Kidney epithelial cell (primary cell): ENCODE results near the gene HINT2. TPM values are rescaled to one million over a fixed set of nuclear protein-coding genes. Genes with fewer than 3 reads are reported as not detected.

Experiments
- DNase-seq: peaks from one replicate; pipeline ENCODE4 v3.0.0-alpha.2; 2010; ENCODE audit warnings: low read depth
- H3K27me3 ChIP-seq: 2 replicates; pipeline ENCODE4 v1.6.0; 2011; ENCODE audit warnings: low read length; ENCODE audit not compliant: control insufficient read depth, insufficient read depth
- H3K36me3 ChIP-seq: 2 replicates; pipeline ENCODE4 v1.5.1; 2011; ENCODE audit warnings: low read length; ENCODE audit not compliant: control insufficient read depth, insufficient read depth
- H3K4me3 ChIP-seq: 2 replicates; pipeline ENCODE4 v1.5.1; 2011; ENCODE audit warnings: low read depth, mild to moderate bottlenecking, control low read depth, low read length
- total RNA-seq: library from RNA; depleted of rRNA; stranded (reverse); fragments of >200 nt; gene quantifications from 2 replicates; pipeline ENCODE4 v1.2.3, GENCODE V29; 2015
- TF ChIP-seq, protein P1 (sequence below): IDR thresholded peaks from 2 replicates; pipeline ENCODE4 v1.5.1; 2011; ENCODE audit warnings: mild to moderate bottlenecking, moderate library complexity, low read length, control low read depth, inconsistent platforms; ENCODE audit not compliant: insufficient read depth, poor library complexity, severe bottlenecking

HINT2 gene
- total RNA-seq, 1 donor from 2014 or later: 54.9 TPM

DNA sequence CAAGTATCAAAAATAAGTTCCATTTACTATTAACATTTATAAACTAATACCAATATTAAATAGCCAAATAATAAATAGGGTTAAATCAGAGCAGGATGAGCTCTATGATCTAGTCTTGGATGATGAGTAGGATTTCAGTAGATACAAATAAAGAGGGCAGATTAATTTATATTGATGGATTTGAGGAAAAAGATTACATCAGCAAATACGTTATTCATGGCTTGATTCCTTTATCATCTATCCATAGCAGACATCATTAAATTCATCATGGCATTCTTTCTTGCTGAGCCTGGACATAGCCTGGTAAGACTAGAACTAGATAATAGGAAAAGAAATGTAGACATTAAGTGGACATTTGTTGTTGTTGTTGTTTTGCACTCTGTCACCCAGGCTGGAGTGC is 47.4 kb downstream of the HINT2 start:
- Histone ChIP-seq H3K36me3 (no peaks in the 10 kb centered on the region), H3K4me3 (no peak overlapping the region), H3K27me3 (no peaks in the 10 kb centered on the region)
- no peak for DNase-seq
- TF ChIP-seq, protein P1, sequence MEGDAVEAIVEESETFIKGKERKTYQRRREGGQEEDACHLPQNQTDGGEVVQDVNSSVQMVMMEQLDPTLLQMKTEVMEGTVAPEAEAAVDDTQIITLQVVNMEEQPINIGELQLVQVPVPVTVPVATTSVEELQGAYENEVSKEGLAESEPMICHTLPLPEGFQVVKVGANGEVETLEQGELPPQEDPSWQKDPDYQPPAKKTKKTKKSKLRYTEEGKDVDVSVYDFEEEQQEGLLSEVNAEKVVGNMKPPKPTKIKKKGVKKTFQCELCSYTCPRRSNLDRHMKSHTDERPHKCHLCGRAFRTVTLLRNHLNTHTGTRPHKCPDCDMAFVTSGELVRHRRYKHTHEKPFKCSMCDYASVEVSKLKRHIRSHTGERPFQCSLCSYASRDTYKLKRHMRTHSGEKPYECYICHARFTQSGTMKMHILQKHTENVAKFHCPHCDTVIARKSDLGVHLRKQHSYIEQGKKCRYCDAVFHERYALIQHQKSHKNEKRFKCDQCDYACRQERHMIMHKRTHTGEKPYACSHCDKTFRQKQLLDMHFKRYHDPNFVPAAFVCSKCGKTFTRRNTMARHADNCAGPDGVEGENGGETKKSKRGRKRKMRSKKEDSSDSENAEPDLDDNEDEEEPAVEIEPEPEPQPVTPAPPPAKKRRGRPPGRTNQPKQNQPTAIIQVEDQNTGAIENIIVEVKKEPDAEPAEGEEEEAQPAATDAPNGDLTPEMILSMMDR: no peak

DNA sequence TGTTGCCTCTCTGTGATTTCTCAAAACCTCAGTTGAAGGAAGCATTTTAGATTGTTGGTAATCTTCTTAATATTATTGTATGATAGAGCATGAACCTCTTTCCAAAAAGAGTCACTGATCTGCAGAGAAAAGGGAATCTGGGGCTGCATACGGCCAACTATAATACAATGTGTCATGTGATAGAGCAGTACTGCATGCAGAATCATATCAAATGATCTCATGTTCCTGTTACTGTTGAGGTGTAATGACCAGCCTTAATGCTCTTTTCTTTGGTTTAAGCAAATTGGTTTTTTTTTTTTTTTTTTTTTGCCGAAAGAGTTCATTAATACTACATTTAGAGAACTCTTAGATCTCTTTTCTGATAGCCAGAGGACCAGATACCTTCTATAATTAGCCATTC is 47.8 kb downstream of the HINT2 start:
- DNase-seq: no peak

DNA sequence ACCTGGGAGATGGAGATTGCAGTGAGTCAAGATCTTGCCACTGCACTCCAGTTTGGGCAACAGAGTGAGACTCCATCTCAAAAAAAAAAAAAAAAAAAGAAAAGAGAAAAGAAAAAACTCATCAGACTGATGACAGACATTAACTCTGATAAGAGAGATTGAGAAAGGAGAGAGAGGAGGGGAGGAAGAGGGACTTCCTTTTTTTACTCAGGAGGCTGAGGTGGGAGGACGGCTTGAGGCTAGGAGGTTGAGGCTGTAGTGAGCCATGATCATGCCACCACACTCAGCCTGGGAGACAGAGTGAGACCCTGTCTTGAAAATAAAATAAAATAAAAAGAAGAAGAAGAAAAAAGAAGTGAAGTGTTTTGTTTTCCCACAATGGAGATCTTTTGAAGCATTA is 51.0 kb downstream of the HINT2 start:
- Histone ChIP-seq H3K27me3 (no peaks in the 10 kb centered on the region), H3K36me3 (no peaks in the 10 kb centered on the region), H3K4me3 (no peak overlapping the region)
- TF ChIP-seq, protein P1: no peak
- no peak for DNase-seq

More for the DNA sequence above, 47.8 kb downstream of the HINT2 start:
- H3K4me3 ChIP-seq: no peak overlapping the region
- H3K36me3 ChIP-seq: no peaks in the 10 kb centered on the region
- TF ChIP-seq, protein P1: no peak
- H3K27me3 ChIP-seq: no peaks in the 10 kb centered on the region

DNA sequence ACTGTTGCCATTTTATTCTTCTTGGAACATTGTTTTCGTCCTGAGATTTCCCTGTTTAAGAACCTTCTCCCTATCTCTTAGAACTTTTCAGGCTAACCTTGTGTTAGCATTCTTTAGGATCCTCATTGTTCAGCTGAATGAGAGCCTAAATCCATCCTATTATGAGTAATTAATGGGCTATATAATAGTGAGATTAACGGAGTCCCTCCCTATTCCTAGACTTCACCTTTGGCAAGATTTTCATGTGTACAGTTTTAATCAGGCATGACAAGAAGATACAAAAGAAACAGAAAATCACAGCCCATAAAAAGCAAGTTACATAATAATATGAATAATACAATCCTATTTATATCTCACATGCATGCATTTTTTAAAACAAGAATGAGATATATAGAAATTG is 51.7 kb downstream of the HINT2 start:
- Histone ChIP-seq H3K36me3 (no peaks in the 10 kb centered on the region), H3K4me3 (no peak overlapping the region), H3K27me3 (no peaks in the 10 kb centered on the region)
- no peak for DNase-seq
- TF ChIP-seq, protein P1: no peak

Other genes starting within 250 kb of the HINT2 start
- 24.5 and 26.9 TPM in 2 replicates for gene TESK1, start 209.8 kb downstream of the HINT2 start, total RNA-seq
- 1.7 and 2.7 TPM in 2 replicates for gene CD72, start 196.6 kb downstream of the HINT2 start, total RNA-seq
- gene SIT1, start 164.1 kb downstream of the HINT2 start, total RNA-seq: not detected in 2 replicates
- gene RMRP, start 157.0 kb downstream of the HINT2 start, total RNA-seq: 1,522 and 7,636 TPM in 2 replicates
- gene CCDC107, start 156.8 kb downstream of the HINT2 start, total RNA-seq: 14.0 and 21.1 TPM in 2 replicates
- 0.62 and 1.2 TPM in 2 replicates for gene ARHGEF39, start 149.8 kb downstream of the HINT2 start, total RNA-seq
- 0.04 and 0.27 TPM in 2 replicates for gene CA9, start 141.1 kb downstream of the HINT2 start, total RNA-seq
- 68.9 and 77.1 TPM in 2 replicates for gene TPM2, start 125.1 kb downstream of the HINT2 start, total RNA-seq
- gene TLN1, start 82.8 kb downstream of the HINT2 start, total RNA-seq: 245 and 268 TPM in 2 replicates
- 73.9 and 87.5 TPM in 2 replicates for gene CREB3, start 82.4 kb downstream of the HINT2 start, total RNA-seq
- 53.7 and 57.0 TPM in 2 replicates for gene GBA2, start 65.8 kb downstream of the HINT2 start, total RNA-seq
- 21.5 and 24.4 TPM in 2 replicates for gene RGP1, start 65.8 kb downstream of the HINT2 start, total RNA-seq
- not detected in 2 replicates for gene MSMP, start 60.8 kb downstream of the HINT2 start, total RNA-seq
- 35.9 and 39.8 TPM in 2 replicates for gene NPR2, start 23.5 kb downstream of the HINT2 start, total RNA-seq
- gene SPAG8, start 2.8 kb downstream of the HINT2 start, total RNA-seq: not detected in 2 replicates
- not detected in 2 replicates for gene FAM221B, start 13.7 kb upstream of the HINT2 start, total RNA-seq
- 5.9 and 11.5 TPM in 2 replicates for gene TMEM8B, start 14.2 kb upstream of the HINT2 start, total RNA-seq
- gene OR13J1, start 55.4 kb upstream of the HINT2 start, total RNA-seq: not detected in 2 replicates
- 0.58 TPM in 1 of 2 replicates, not detected in the other for gene HRCT1, start 91.2 kb upstream of the HINT2 start, total RNA-seq
- gene SPAAR, start 94.4 kb upstream of the HINT2 start, total RNA-seq: not detected in 2 replicates
- not detected in 2 replicates for gene OR2S2, start 143.1 kb upstream of the HINT2 start, total RNA-seq
- gene RECK, start 221.9 kb upstream of the HINT2 start, total RNA-seq: 4.0 and 4.8 TPM in 2 replicates